Cardiac fibroblast (primary cell): ENCODE data around the gene AMPD2.

Source experiments
- DNase-seq, 2 donors: peaks; one replicate each; pipeline versions ENCODE4 v3.0.0 to v3.0.0-alpha.2; 2010; ENCODE audit warnings: low read depth in 2 of 2
- H3K4me3 ChIP-seq, 2 donors: replicated peaks in 1 of 2; 1 replicate in 1 of 2; 2 replicates in 1 of 2; pipeline ENCODE4 v1.5.1; 2011; ENCODE audit warnings: low read depth in 2 of 2, low read length in 2 of 2, mild to moderate bottlenecking in 2 of 2, moderate library complexity in 1 of 2
- TF ChIP-seq, protein P1 (sequence below): IDR thresholded peaks from one replicate; pipeline ENCODE4 v1.5.1; 2011; ENCODE audit warnings: low read depth, mild to moderate bottlenecking, low read length, inconsistent platforms

AMPD2 gene

DNA sequence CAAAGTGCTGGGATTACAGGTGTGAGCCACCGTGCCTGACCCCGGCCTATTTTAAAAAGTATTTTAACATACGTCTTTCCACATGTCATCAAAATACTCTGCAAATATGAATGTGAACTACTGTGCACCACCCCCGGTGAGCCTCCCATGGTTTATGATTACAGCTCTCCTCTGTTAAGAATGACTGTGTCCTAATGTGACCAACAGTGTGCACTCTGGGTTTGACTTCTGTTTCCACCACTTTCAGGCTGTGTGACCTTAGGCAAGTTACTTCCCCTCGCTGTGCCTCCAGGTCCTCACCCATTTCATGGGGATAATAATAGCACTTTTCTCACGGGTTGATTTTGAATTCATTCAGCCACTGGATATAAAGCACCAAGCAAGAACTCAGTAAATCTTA lies 14.7 kb downstream of the AMPD2 start:
- DNase-seq = no peak
- H3K4me3 ChIP-seq = no peak overlapping the region
- TF ChIP-seq, protein P1, sequence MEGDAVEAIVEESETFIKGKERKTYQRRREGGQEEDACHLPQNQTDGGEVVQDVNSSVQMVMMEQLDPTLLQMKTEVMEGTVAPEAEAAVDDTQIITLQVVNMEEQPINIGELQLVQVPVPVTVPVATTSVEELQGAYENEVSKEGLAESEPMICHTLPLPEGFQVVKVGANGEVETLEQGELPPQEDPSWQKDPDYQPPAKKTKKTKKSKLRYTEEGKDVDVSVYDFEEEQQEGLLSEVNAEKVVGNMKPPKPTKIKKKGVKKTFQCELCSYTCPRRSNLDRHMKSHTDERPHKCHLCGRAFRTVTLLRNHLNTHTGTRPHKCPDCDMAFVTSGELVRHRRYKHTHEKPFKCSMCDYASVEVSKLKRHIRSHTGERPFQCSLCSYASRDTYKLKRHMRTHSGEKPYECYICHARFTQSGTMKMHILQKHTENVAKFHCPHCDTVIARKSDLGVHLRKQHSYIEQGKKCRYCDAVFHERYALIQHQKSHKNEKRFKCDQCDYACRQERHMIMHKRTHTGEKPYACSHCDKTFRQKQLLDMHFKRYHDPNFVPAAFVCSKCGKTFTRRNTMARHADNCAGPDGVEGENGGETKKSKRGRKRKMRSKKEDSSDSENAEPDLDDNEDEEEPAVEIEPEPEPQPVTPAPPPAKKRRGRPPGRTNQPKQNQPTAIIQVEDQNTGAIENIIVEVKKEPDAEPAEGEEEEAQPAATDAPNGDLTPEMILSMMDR = no peak

DNA sequence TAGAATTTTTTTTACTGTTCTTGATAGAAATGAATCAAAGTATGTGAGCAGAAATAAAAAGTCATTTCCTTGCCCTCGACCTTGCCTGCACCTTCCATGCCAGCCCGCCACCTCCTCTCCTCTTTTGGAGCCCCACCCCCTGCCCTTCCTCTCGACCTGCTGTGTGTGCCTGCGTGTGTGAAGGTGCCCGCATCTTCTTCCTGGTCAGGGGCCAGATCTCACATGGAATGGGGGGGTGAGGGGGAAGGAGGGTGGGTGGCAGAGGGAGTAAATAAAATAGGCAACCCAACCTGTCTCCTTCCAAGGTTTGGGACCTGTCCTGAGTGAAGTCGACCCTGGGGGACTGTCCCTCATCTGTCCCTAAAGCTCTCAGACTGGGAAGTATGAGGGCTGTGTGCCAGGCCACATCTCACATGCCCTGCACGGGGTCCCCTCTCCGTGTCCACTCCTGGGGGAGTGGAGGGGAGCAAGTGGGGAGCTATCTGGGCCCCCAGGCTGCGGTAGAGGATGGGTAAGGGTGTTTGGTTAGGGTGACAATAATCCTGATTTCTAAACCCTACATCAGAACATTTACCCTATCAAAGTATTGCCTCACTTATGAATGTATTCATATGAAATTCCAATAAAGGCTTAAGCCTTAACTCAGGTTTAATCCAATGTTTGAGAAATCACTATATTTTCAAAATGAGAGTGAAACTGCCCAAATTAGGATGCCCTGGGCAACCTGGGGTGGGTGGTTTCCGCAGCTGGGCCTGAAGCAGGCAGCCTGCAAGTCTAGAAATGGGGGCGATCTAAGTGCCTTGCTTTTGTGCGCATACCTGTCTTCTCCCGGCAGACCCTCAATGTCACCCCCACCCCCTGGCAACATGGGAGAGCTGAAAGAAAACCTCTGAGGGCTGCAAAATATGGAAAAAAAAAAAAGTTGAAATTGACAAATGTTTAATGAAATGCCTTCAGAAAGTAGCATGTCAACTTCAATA lies 15.4 kb downstream of the AMPD2 start:
- DNase-seq = no peak
- no peak overlapping the region for H3K4me3 ChIP-seq
- TF ChIP-seq, protein P1 = no peak

DNA sequence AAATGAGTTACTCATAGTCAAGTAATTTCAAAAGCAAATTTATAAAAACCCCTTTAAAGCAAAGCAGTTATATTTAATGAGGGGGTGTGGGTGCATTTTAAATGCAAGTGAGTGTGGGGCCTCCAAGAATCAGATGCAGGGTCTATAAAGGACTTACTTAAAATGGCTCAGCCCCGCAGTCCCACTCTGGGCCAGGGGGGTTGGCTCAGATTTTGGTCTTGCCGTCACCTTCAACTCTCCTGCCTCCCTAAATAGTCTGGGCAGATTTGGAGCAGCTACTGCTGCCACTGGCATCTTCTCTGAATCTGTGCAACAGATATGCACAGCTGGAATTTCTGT lies 16.2 kb downstream of the AMPD2 start:
- H3K4me3 ChIP-seq = no peak overlapping the region
- TF ChIP-seq, protein P1 = no peak
- DNase-seq = no peak

DNA sequence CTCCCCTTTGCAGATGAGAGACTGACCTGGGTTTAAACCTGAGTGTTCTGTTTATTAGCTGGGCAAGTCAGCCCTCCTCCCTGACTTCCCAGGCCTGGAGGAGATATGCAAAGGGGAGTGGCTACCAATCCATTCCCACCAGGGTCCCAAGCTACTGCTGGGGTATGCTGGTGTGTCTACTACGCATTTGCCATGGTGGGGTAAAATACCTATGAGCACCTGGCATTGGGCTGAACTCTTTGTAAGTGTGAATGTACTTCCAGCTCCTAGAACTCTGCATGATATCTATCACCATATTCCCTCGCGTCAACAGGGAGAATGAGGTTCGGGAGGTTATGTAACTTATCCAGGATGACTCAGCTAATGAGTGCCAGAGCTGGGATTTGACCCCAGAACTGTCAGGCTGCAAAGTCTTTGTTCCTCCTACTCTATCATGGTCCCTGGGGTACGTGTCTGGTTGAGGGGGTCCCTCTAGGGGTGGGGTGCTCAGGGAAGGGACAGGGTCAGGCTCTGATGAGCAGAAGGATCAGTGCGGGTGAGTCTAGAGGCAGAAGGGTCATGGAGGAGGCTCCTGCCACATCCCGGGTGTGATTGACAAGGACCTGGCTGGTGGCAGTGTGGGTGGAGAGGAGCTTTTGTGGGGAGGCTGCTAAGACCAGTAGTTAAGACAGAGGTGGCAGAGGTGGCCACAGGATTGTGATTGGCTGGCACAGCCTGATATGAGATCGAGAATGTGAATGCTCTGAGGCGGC lies 16.7 kb downstream of the AMPD2 start:
- TF ChIP-seq, protein P1 = no peak

DNA sequence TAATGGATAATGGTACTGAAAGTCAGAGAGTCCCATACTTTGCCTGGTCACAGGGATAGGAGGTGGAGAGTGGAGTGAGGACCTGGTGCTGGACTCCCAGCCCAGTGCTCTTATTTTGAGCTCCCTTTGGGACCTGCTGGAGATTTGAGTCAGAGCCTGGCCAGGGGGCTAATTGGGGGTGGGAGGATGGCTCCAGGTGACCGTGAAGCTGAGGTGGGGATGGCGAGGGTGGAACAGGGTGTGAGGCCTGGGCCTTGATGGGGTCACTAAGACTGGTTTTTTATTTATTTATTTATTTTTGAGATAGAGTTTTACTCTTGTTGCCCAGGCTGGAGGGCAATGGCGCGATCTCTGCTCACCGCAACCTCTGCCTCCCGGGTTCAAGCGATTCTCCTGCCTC lies 17.8 kb downstream of the AMPD2 start:
- DNase-seq = no peak
- TF ChIP-seq, protein P1 = no peak
- H3K4me3 ChIP-seq = no peak overlapping the region

More for the DNA sequence above, 16.7 kb downstream of the AMPD2 start:
- no peak overlapping the region for H3K4me3 ChIP-seq
- peak; percentile 64 to 68 for DNase-seq

DNA sequence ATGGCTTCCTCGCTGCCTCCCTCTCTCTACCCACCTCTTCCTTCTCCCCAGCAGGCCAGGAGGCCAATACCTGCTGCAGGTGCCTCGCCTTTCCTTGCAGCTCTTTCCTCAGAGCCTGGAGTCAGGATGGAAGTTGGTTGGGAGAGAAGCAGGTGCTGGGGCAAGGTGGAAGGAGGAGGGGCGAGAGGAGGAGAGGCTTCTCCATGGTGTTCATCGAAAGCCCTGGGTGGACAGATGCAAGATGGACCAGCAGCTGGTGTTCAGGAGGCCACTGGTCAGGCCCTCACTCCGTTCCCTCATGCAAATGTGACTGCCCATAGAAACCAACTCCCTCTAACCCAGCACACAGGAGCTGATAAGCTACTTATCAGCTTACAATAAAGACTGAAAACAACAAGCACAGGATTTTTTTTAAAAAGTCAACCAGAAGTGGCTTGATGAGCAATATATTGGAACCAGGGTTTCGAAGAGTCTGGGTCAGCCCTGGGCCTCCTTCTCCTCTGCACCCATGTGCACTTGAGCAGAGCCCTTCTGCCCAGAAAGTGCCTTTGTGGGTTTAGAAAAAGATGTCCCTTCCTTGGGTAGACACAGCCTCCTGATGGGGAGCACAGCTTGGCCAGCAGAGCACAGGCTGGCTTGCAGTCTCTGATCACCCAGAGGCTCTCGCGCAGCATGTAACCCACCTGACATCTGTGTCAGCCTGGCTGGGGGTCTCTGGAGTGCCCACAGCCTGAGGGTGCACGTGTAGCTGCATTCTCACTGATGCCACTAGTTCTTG lies 19.6 kb downstream of the AMPD2 start:
- no peak overlapping the region for H3K4me3 ChIP-seq
- TF ChIP-seq, protein P1 = no peak
- no peak for DNase-seq
